Hematopoietic multipotent progenitor cell treated with erythropoietin and hydrocortisone succinate and interleukin-3 and kit ligand, for 6 days (in vitro differentiated cells): ENCODE measurements around the gene SIRT2.
"Not testable (repeated sequence)": the region's sequence is repeated elsewhere in the genome, so short reads cannot be mapped to it uniquely, and the experiment has no call there.

Experiments used
- DNase-seq: peaks from one replicate; pipeline ENCODE4 v3.0.0-alpha.2; 2015

SIRT2 gene

DNA sequence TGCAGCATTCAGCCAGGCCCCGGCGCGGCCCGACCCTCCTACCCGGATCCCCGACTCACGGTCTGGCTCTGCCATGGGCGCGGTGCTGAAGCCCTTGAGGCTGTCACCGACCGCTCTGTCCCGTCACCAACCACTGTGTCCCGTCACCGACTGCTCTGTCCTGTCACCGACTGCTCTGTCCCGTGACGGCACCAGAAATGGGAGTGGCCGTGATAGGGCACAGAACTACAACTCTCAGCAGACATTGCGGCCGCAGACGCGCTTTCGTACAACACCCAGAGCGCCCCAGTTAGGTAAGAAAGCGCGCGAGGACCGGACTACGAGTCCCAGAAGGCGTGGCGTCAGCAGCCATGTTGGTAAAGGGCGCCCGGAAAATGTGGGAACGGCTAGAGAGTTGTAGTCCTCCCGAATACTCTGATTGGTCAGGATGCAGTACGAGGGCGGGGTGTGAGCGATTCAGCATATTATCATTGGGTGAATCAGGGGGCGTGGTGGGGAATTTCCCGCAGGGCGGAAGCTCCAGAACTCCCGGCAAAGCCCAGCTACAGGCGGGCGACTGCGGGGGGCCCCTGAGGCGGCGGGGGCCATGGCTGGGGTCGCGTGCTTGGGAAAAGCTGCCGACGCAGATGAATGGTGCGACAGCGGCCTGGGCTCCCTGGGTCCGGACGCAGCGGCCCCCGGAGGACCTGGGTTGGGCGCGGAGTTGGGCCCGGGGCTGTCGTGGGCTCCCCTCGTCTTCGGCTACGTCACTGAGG, at the start of gene SIRT2, which contains the start of gene NFKBIB:
Gene SIRT2, minus strand, starts transcription at position 172 of the 755 bp plus-strand sequence. Its CDS starts 97 bp downstream, at position 75.
Gene NFKBIB, plus strand, starts transcription at position 523 of the 755 bp plus-strand sequence. Its CDS starts 64 bp downstream, at position 587.
- DNase-seq, result peak; percentile 100

- DNase-seq, result no peak
These were observed 47.0 kb upstream of the SIRT2 start for GRCh38 chr19:38946229-38947010.

- no peak for DNase-seq
These were observed 46.3 kb upstream of the SIRT2 start for GRCh38 chr19:38945562-38946228.

DNA sequence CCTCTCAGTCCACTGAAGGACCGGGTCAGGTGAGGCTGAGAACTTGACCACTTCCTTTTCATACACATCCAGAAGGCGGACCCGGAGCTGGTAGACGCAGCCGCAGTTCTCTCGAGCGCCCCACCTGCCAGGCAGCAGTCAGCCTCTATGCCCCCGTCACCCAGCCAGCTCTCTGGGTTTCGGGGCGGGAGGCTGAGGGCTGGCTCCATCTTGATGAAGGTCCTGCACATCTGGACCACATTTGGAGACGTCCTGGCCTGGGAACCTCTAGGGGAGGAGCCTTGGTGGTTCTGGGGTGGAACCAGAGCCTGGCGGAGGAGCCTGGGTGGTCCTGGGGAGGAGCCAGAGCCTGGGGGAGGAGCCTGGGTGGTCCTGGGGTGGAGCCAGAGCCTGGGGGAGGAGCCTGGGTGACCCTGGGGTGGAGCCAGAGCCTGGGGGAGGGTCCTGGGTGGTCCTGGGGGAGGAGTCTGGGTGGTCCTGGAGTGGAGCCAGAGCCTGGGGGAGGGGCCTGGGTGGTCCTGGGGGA, 45.6 kb upstream of the SIRT2 start:
- no peak for DNase-seq

GRCh38 chr19:38942471-38943181, 43.2 kb upstream of the SIRT2 start:
- DNase-seq, result no peak

DNA sequence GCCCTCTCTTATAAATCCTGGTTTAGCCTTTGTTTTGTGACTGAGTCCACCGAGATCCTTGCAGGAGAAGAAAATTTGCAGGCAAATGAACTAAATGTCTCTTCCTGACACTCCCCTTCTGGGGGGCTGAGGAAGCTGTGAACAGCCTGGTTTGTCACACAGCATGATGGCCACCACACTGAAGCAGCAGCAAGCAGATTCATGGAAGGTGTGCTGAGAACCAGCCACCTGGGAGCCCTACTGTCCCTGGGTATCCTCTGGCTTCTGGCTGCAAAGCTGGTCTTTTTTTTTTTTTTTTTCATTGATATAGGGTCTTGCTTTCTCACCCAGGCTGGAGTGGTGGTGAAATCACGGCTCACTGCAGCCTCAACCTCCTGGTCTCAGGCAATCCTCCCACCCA, 42.6 kb upstream of the SIRT2 start:
- no peak for DNase-seq

GRCh38 chr19:38941466-38941865, 42.0 kb upstream of the SIRT2 start:
- DNase-seq, result not testable (repeated sequence)

GRCh38 chr19:38939957-38940356, 40.5 kb upstream of the SIRT2 start:
- DNase-seq, result no peak

DNA sequence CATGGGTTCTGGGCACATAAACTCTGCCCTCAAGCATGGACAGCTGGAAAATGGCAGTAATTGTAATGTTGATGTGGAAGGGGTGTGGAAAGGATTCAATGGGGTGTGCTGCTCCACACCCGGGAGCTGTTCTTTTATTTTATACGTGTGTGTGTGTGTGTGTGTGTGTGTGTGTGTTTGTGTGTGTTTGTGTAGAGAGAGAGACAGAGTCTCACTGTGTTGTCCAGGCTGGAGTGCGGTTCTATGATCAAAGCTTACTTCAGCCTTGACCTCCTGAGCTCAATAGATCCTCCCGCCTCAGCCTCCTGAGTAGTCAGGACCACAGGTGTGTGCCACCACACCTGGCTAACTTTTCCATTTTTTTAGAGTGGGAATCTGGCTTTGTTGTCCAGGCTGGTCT, 34.1 kb upstream of the SIRT2 start:
- no peak for DNase-seq

DNA sequence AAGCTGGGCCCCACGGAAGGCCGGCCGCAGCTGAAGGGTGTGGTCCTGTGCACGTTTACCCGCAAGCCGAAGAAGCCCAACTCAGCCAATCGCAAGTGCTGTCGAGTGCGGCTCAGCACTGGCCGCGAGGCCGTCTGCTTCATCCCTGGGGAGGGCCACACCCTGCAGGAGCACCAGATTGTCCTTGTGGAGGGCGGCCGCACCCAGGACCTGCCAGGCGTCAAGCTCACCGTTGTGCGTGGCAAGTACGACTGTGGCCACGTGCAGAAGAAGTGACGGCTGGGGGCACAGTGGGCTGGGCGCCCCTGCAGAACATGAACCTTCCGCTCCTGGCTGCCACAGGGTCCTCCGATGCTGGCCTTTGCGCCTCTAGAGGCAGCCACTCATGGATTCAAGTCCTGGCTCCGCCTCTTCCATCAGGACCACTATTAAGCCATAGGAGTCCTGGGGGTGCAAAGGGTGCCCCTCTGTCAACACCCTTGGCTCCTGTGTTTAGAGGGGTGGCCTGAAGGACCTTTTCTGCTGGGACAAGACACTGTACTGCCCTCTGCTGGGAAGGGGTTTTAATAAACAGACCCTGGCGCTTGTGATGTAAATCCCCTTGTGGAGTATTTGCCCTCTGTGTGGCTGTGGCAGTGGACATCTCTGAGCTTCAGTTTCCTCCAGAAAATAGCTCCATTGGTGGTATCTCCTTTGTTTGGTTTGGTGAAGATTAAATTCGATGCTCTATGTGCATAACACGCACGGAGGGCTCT, 33.2 kb upstream of the SIRT2 start:
- peak; percentile 80 for DNase-seq

- no peak for DNase-seq
These were observed 32.0 kb upstream of the SIRT2 start for GRCh38 chr19:38931521-38931793.

DNA sequence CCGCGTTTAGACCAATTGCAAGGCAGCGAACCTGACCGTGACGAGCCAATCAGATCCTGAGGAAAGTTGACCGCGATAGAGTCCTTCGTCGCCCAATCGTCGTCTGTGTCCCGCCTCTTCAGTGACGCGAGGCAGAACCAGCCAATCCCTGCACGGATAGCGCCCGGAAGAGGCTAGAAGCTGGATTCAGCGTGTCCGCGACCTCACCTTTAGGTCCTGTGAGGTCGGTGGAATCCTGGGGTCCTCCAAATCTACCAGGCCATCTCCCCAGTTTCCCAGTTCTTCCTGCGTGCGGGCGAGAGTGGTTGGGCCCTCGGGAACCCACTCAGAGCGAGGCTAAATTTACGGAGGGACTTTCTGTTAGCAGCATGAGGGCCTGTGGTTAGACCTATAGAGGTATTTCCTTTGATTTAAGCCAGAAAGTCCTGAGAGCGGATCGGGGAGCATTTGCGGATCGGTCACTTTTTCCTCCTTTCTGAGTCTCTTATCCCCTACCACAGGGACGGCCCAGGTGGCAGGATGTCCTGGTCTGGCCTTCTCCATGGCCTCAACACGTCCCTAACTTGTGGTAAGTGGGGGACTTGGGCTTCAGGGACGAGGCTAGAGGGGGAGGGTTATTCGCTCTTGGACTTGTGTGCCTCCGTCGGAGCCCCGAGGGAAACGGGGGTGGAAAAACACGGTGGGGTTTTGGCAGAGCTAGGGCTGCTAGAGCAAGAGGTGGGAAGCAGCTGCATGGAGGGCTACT, 31.5 kb upstream of the SIRT2 start, which contains the start of gene MRPS12:
Gene MRPS12, plus strand, starts transcription at position 169 of the 745 bp plus-strand sequence. Its CDS starts 351 bp downstream, at position 520.
- peak; percentile 100 for DNase-seq

GRCh38 chr19:38929929-38930775, 30.7 kb upstream of the SIRT2 start, which contains the start of gene SARS2:
TSS of gene SARS2 (minus strand) at chr19:38930763. CDS start at chr19:38930736, 27 bp downstream.
- DNase-seq, result peak; percentile 95

DNA sequence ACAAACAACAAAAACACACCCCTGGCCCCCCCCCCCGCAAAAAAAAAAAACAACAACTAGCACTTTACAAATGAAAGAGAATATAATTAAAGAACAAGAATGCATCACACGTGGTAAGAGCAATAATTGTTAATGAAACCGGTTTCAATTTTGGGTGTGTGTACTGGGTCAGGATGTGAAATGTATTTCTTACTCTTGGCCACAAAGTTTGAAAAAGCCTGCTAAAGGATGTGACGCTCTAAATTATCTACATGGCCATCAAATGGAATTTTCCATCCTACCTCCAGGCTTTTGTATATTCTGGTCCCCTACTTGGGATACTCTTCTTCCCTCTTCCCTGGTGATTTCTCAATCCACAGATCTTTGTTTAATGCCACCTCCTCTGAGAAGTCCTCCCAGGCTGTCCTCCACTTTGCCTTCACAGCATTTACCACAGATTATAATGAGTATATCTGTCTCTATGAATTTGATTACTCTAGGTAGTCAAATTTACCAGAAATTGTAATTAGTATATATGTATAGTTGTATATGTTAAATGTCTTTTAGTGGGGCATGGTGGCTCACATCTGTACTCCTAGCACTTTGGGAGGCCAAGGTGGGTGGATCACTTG, 29.1 kb upstream of the SIRT2 start:
- no peak for DNase-seq

- no peak for DNase-seq
These were observed 25.0 kb upstream of the SIRT2 start for GRCh38 chr19:38924388-38924787.

DNA sequence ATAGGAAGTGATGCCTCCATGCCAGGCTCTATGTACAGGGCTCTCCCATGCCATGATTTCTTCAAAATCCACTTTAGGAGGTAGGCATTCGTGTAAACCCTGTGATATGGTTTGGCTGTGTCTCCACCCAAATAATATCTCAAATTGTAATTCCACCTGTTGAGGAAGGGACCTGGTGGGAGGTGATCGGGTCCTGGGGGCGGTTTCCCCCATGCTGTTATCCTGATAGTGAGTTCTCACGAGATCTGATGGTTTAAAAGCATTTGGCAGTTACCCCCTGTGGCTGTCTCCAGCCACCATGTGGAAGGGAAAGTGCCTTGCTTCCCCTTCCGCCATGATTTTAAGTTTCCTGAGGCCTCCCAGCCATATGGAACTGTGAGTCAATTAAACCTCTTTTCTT, 23.1 kb upstream of the SIRT2 start:
- no peak for DNase-seq

GRCh38 chr19:38921420-38922274, 22.2 kb upstream of the SIRT2 start:
- DNase-seq, result no peak

DNA sequence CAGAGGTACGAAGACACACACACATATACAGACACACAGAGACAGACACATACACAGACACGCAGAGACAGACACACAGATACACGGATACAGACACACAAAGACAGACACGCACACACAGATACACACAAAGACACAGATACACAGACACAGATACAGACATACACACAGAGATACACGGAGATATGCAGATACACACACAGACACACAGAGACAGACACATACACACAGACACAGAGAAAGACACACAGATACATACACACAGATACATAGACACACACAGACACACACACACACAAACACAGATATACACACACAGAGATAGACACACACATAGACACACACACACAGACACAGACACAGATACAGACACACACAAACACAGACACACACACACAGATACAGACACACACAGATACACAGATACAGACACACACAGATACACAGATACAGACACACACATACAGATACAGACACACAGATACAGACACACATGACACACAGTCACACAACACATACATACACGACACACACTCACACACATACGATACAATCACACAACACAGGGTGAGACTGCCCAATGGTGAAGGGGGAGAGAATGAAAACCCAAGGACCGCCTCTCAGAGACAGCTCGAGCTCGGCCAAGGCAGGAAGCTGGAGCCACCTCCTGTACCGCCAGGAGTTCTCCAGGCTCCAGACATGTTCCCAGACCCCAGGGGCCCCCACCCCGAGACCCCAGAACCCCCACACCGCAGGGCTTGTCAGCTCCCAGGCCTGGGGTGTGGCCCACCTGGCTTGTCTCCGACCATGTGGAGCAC, 21.4 kb upstream of the SIRT2 start:
- no peak for DNase-seq
